Lung (tissue), 12 donors: ENCODE measurements around the gene COL4A3. TPM values are rescaled to one million over a fixed set of nuclear protein-coding genes. Genes with fewer than 3 reads are reported as not detected.

Experiments
- ATAC-seq: fragments of 200-7000 bp; cut with Tn5 transposase; one replicate; pipeline ENCODE4 v1.9.1; 2020; ENCODE audit warnings: moderate number of reproducible peaks; ENCODE audit not compliant: insufficient read depth, low FRiP score
- DNase-seq, 3 donors: peaks; one replicate each; pipeline ENCODE4 v3.0.0-alpha.2; 2013 to 2017
- H3K27ac ChIP-seq, 2 donors: one replicate each; pipeline ENCODE4 v1.5.1; 2013; ENCODE audit warnings: mild to moderate bottlenecking in 2 of 2, moderate library complexity in 2 of 2, control low read depth in 1 of 2, inconsistent platforms in 1 of 2, low read depth in 1 of 2, low read length in 1 of 2
- H3K27me3 ChIP-seq, 3 donors: one replicate each; pipeline ENCODE4 v1.5.1; 2013; ENCODE audit warnings: low read length in 2 of 3; ENCODE audit not compliant: control insufficient read depth in 3 of 3, insufficient read depth in 3 of 3
- H3K36me3 ChIP-seq, 4 donors: one replicate each; pipeline ENCODE4 v1.5.1; 2013; ENCODE audit warnings: low read length in 4 of 4, mild to moderate bottlenecking in 1 of 4, moderate library complexity in 1 of 4; ENCODE audit not compliant: control insufficient read depth in 4 of 4, insufficient read depth in 4 of 4
- H3K4me1 ChIP-seq, 5 donors: one replicate each; pipeline ENCODE4 v1.5.1; 2013; ENCODE audit warnings: low read length in 5 of 5, mild to moderate bottlenecking in 2 of 5, moderate library complexity in 1 of 5; ENCODE audit not compliant: control insufficient read depth in 5 of 5, insufficient read depth in 5 of 5
- H3K4me3 ChIP-seq: one replicate; pipeline ENCODE4 v1.5.1; 2013; ENCODE audit warnings: mild to moderate bottlenecking, control low read depth, moderate library complexity
- H3K9ac ChIP-seq, 2 donors: one replicate each; pipeline ENCODE4 v1.5.1; 2013; ENCODE audit warnings: low read length in 2 of 2, control low read depth in 1 of 2; ENCODE audit not compliant: insufficient read depth in 1 of 2
- H3K9me3 ChIP-seq, 4 donors: one replicate each; pipeline ENCODE4 v1.5.1; 2013; ENCODE audit warnings: low read length in 3 of 4, mild to moderate bottlenecking in 1 of 4, moderate library complexity in 1 of 4; ENCODE audit not compliant: control insufficient read depth in 4 of 4, insufficient read depth in 3 of 4
- CTCF ChIP-seq: IDR thresholded peaks from 2 replicates; pipeline ENCODE4 v1.5.1; 2012; ENCODE audit warnings: mild to moderate bottlenecking; ENCODE audit errors: control extremely low read depth, extremely low read depth
- WGBS, 2 donors: extraction: QIAGEN DNeasy Blood & Tissue Kit; methylation state at CpG; one replicate each; pipeline ENCODE4 v1.1.7; 2013; 5-methylcytosine and 5-hydroxymethylcytosine counted together
- polyA plus RNA-seq, 2 donors: library from polyadenylated mRNA; stranded (reverse); fragments of 200-250 nt; gene quantifications; one replicate each; pipeline ENCODE4 v1.2.1, GENCODE V29; 2013
- total RNA-seq, 2 donors: library from RNA; depleted of rRNA in 1 of 2; stranded (reverse); fragments of >200 nt in 1 of 2; gene quantifications; one replicate each; pipeline ENCODE4 v1.2.1, GENCODE V29; 2014 to 2021
- donor health status: control.
- donor health status: control.
- donor health status: Bipolar disorder and iron deficiency.
- donor health status: healthy.
- donor health status: DM: yes; HTN: yes; CAD: no.

The COL4A3 gene
- total and polyA plus RNA-seq, 4 donors: 3.5 to 34.2 (median 20.2) TPM

GRCh38 chr2:227267410-227268115 lies 103.1 kb downstream of the COL4A3 start:
- 73 to 81% methylated on average over 10 of the region's 10 CpGs for WGBS, 2 donors
- no peak for TF ChIP-seq CTCF
- peak in 1 of 3 donors; percentile 27 for DNase-seq
- no peaks in the 10 kb centered on the region for H3K4me1 ChIP-seq
- ATAC-seq: no peak
- no peaks in the 10 kb centered on the region for H3K36me3 ChIP-seq
- H3K27me3 ChIP-seq: no peaks in the 10 kb centered on the region
- no peak overlapping the region for H3K4me3 ChIP-seq
- H3K9ac ChIP-seq: no peak overlapping the region
- no peaks in the 10 kb centered on the region for H3K9me3 ChIP-seq
- no peak overlapping the region for H3K27ac ChIP-seq

GRCh38 chr2:227280895-227281294 lies 116.5 kb downstream of the COL4A3 start:
- Histone ChIP-seq H3K36me3 (peaks cover 0 to 4% (median 1%) of the 10 kb centered on the region in 4 donors), H3K27ac (no peak overlapping the region), H3K27me3 (no peaks in the 10 kb centered on the region), H3K4me1 (no peaks in the 10 kb centered on the region), H3K9ac (no peak overlapping the region), H3K9me3 (no peaks in the 10 kb centered on the region), H3K4me3 (no peak overlapping the region)
- ATAC-seq (no peak), DNase-seq (peak in 1 of 3 donors; percentile 13)
- TF ChIP-seq CTCF: no peak

- TF ChIP-seq CTCF: no peak
- Histone ChIP-seq H3K27ac (no peak overlapping the region), H3K27me3 (no peaks in the 10 kb centered on the region), H3K36me3 (peaks cover 0 to 4% (median 0%) of the 10 kb centered on the region in 4 donors), H3K9ac (no peak overlapping the region), H3K4me3 (no peak overlapping the region), H3K9me3 (no peaks in the 10 kb centered on the region), H3K4me1 (peaks cover 0 to 3% (median 0%) of the 10 kb centered on the region in 5 donors)
- 90 to 96% methylated on average over 6 of the region's 6 CpGs for WGBS, 2 donors
- no peak for DNase-seq
- no peak for ATAC-seq
Measured at GRCh38 chr2:227285741-227286236, 121.4 kb downstream of the COL4A3 start.
